GM12874 (cell line): ENCODE data around the gene KISS1R.

ENCODE experiments used
- TF ChIP-seq, protein P1 (sequence below): IDR thresholded peaks from 2 replicates; pipeline ENCODE4 v1.5.1; 2011; ENCODE audit warnings: low read depth, mild to moderate bottlenecking, control low read depth, low read length, moderate library complexity; ENCODE audit not compliant: insufficient read depth

Gene KISS1R

DNA sequence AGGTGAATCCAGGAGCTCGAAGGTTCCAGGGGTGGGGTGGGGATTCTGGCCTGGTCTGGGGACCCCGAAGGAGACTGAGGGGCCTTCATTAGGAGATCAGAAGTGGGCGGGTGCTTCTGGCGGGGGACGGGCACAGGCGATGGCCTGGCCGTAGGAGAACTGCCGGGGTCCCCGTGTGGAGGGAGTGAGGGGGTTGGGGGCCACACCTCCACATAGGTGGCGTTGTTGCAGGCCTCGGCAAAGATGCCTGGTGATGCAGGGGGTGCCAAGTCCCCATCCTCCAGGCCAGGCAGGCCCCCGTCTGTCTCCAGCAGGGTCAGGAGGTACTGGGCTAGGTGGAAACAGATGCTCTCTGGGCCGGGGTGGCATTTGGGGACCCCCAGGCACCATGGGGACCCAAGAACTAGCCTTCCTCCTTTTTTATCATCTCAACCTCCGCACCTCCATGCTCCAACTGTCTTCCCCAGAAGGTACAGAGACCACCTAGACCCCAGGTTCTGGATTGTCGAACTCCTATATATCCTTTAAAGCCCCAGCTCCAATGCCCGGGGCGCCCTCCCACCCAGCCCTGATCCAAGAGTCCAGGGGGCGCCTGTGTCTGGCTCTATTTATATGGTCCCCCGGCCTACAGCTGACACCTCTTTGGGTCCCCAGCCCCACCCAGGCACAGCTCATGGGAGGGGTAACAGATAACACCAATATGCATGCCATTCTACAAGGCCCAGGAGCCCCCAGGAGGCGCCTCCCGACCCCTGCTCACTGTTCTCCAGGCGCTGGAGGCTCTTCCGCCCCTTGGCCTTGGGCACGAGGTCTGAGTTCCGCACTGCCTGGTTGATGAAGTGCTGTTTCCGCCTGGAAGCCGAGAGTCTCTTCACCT, 15.7 kb upstream of the KISS1R start:
- TF ChIP-seq, protein P1, sequence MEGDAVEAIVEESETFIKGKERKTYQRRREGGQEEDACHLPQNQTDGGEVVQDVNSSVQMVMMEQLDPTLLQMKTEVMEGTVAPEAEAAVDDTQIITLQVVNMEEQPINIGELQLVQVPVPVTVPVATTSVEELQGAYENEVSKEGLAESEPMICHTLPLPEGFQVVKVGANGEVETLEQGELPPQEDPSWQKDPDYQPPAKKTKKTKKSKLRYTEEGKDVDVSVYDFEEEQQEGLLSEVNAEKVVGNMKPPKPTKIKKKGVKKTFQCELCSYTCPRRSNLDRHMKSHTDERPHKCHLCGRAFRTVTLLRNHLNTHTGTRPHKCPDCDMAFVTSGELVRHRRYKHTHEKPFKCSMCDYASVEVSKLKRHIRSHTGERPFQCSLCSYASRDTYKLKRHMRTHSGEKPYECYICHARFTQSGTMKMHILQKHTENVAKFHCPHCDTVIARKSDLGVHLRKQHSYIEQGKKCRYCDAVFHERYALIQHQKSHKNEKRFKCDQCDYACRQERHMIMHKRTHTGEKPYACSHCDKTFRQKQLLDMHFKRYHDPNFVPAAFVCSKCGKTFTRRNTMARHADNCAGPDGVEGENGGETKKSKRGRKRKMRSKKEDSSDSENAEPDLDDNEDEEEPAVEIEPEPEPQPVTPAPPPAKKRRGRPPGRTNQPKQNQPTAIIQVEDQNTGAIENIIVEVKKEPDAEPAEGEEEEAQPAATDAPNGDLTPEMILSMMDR: no peak

- TF ChIP-seq, protein P1: no peak
These were observed 15.1 kb upstream of the KISS1R start for GRCh38 chr19:902093-902370.

DNA sequence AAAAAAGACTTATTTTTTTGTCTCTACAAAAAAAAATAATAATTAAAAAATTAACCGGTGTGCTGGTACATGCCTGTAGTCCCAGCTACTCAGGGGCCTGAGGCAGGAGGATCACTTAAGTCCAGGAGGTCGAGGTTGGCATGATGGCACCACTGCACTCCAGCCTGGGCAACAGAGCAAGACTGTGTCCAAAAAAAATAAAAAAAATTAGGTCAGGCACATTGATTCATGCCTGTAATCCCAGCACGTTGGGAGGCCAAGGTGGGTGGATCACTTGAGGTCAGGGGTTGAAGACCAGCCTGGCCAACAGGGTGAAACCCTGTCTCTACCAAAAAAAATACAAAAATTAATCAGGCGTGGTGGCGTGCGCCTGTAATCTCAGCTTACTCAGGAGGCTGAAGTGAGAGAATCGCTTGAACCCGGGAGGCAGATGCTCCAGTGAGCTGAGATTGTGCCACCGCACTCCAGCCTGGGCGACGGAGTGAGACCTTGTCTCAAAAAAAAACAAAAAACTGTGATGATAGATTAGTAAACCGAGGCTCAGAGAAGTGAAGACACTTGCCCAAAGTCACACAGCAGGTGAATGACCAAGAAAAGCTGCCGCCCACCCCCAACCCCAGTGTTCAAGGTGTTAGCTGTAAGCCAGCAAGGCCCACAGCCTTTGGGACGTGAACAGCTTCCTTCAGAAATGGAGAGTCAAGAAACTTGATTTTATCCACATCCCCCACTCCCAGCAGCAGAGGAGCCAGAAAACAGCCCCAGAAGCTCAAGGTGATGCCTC, 14.5 kb upstream of the KISS1R start:
- TF ChIP-seq, protein P1: no peak

DNA sequence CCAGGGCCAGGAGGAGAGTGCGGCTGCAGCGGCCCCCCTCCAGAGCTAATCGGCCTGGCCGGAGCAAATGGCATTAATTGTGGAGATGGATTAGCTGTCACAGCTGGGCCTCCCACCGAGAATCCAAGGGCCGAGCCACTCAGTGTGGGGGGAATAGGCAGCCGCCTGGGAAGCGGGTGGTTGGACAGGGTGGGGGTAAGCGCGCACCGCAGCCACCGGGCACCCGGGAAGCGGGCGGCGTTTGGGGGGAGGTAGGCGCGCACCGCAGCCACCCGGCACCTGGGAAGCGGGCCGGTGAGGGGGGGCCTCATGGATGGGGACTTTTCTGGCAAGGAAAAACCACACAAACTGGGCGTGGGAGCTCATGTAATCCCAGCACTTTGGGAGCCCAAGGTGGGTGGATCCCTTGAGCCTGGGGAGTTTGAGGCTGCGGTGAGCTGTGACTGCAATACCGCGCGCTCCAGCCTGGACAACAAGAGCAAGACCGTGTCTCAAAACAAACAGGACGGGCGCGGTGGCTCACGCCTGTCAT, 13.8 kb upstream of the KISS1R start:
- TF ChIP-seq, protein P1: no peak

DNA sequence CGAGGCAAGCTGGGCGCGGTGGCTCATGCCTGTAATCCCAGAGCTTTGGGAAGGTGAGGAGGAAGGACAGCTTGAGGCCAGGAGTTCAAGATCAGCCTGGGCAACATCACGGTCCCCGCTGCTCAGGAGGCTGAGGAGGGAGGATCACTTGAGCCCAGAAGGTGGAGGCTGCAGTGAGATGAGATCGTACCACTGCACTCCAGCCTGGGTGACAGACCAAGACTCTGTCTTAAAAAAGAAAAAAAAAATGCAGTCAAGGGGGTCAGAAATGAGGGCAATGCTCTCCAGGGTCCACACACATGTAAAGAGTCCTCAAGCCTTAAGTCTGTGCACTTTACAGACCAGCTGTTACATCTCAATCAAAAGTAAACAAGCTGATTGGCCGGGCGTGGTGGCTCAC, 12.6 kb upstream of the KISS1R start:
- TF ChIP-seq, protein P1: no peak

- TF ChIP-seq, protein P1: no peak
These were observed 10.7 kb upstream of the KISS1R start for GRCh38 chr19:906480-906879.

- TF ChIP-seq, protein P1: no peak
These were observed 9.8 kb upstream of the KISS1R start for GRCh38 chr19:907183-907853.
